Measurements from ENCODE around the gene ZNFX1.

- TF ChIP-seq CTCF (conservative IDR thresholded peaks at IDR 0.05; ENCODE audit: low read length) (no peak), EZH2phosphoT487 (IDR thresholded peaks at IDR 0.05; ENCODE audit: borderline replicate concordance) (no peak)
Measured at GRCh38 chr20:49267327-49267726, 10.5 kb downstream of the ZNFX1 start.

Measured in Loucy (cell line).